Mesendoderm (in vitro differentiated cells): ENCODE results near the gene SOX6.

Experiments
- DNase-seq: peaks from one replicate; pipeline ENCODE4 v3.0.0; 2013
- H2AK5ac ChIP-seq: 2 replicates; pipeline ENCODE4 v1.6.1; 2013; ENCODE audit warnings: low read length, inconsistent platforms
- H2BK120ac ChIP-seq: 2 replicates; pipeline ENCODE4 v1.6.1; 2013; ENCODE audit warnings: low read depth, mild to moderate bottlenecking, low read length, moderate library complexity, mixed read lengths
- H2BK15ac ChIP-seq: replicated peaks from 2 replicates; pipeline ENCODE4 v1.6.1; 2013; ENCODE audit warnings: low read depth, mild to moderate bottlenecking, moderate library complexity
- H2BK5ac ChIP-seq: 2 replicates; pipeline ENCODE4 v1.6.1; 2013; ENCODE audit warnings: low read length, inconsistent platforms
- H3K18ac ChIP-seq: 2 replicates; pipeline ENCODE4 v1.6.1; 2013; ENCODE audit warnings: mild to moderate bottlenecking, low read length, mixed read lengths
- H3K23ac ChIP-seq: one replicate; pipeline ENCODE4 v1.6.1; 2013; ENCODE audit warnings: low read length
- H3K27ac ChIP-seq: 2 replicates; pipeline ENCODE4 v1.5.1; 2013; ENCODE audit warnings: low read depth, mild to moderate bottlenecking, inconsistent platforms, low read length, moderate library complexity
- H3K27me3 ChIP-seq: 2 replicates; pipeline ENCODE4 v1.6.1; 2013; ENCODE audit warnings: low read length, control low read depth, mild to moderate bottlenecking, inconsistent platforms; ENCODE audit not compliant: insufficient read depth, poor library complexity
- H3K36me3 ChIP-seq: 2 replicates; pipeline ENCODE4 v1.6.1; 2013; ENCODE audit warnings: low read length, inconsistent platforms; ENCODE audit not compliant: control insufficient read depth, insufficient read depth
- H3K4ac ChIP-seq: one replicate; pipeline ENCODE4 v1.6.1; 2013; ENCODE audit warnings: low read depth, mild to moderate bottlenecking, low read length, moderate library complexity
- H3K4me1 ChIP-seq: 2 replicates; pipeline ENCODE4 v1.6.1; 2013; ENCODE audit warnings: low read depth, low read length, inconsistent platforms; ENCODE audit not compliant: control insufficient read depth
- H3K4me2 ChIP-seq: 2 replicates; pipeline ENCODE4 v1.6.1; 2013; ENCODE audit warnings: low read length
- H3K4me3 ChIP-seq: 2 replicates; pipeline ENCODE4 v1.5.1; 2013; ENCODE audit warnings: mild to moderate bottlenecking, low read length
- H3K56ac ChIP-seq: one replicate; pipeline ENCODE4 v1.6.1; 2013; ENCODE audit warnings: low read length
- H3K79me1 ChIP-seq: 2 replicates; pipeline ENCODE4 v1.6.1; 2013; ENCODE audit warnings: low read length, inconsistent platforms
- H3K79me2 ChIP-seq: 2 replicates; pipeline ENCODE4 v1.6.1; 2013; ENCODE audit warnings: mild to moderate bottlenecking, low read length; ENCODE audit not compliant: control insufficient read depth, insufficient read depth
- H3K9ac ChIP-seq: 2 replicates; pipeline ENCODE4 v1.6.1; 2013; ENCODE audit warnings: low read length, inconsistent platforms
- H4K5ac ChIP-seq: one replicate; pipeline ENCODE4 v1.6.1; 2013; ENCODE audit warnings: low read length
- H4K8ac ChIP-seq: one replicate; pipeline ENCODE4 v1.6.1; 2013; ENCODE audit warnings: low read depth, mild to moderate bottlenecking, control low read depth, low read length, moderate library complexity
- WGBS: extraction: QIAGEN DNeasy Blood & Tissue Kit; methylation state at CpG from one replicate; pipeline ENCODE4 v1.1.7; 2013; ENCODE audit warnings: low lambda C conversion rate, missing lambda C conversion rate; ENCODE audit not compliant: insufficient coverage; ENCODE audit errors: extremely low coverage; 5-methylcytosine and 5-hydroxymethylcytosine counted together

The SOX6 gene

GRCh38 chr11:16001899-16002426, 354.4 kb downstream of the SOX6 start:
- WGBS: no CpG with 5 or more reads among the region's 4 CpGs
- no peak overlapping the region for H2AK5ac ChIP-seq
- H3K4me1 ChIP-seq: no peaks in the 10 kb centered on the region
- H2BK120ac ChIP-seq: no peak overlapping the region
- H3K79me1 ChIP-seq: no peaks in the 10 kb centered on the region
- H3K27ac ChIP-seq: no peak overlapping the region
- H3K23ac ChIP-seq: no peak overlapping the region
- H2BK15ac ChIP-seq: no peak overlapping the region
- no peak overlapping the region for H3K9ac ChIP-seq
- no peak overlapping the region for H3K4me2 ChIP-seq
- no peak overlapping the region for H3K18ac ChIP-seq
- peak; percentile 22 for DNase-seq
- no peak overlapping the region for H3K56ac ChIP-seq
- no peaks in the 10 kb centered on the region for H3K27me3 ChIP-seq
- no peaks in the 10 kb centered on the region for H3K36me3 ChIP-seq
- no peak overlapping the region for H4K8ac ChIP-seq
- no peak overlapping the region for H2BK5ac ChIP-seq
- H4K5ac ChIP-seq: no peak overlapping the region
- no peaks in the 10 kb centered on the region for H3K79me2 ChIP-seq
- H3K4me3 ChIP-seq: no peak overlapping the region
- no peak overlapping the region for H3K4ac ChIP-seq

- Histone ChIP-seq H3K4ac (no peak overlapping the region), H4K8ac (no peak overlapping the region), H3K4me1 (no peaks in the 10 kb centered on the region), H2AK5ac (no peak overlapping the region), H2BK120ac (no peak overlapping the region), H3K4me2 (no peak overlapping the region), H3K4me3 (no peak overlapping the region), H3K18ac (no peak overlapping the region), H3K79me2 (no peaks in the 10 kb centered on the region), H3K23ac (no peak overlapping the region), H3K79me1 (no peaks in the 10 kb centered on the region), H4K5ac (no peak overlapping the region), H3K27me3 (no peaks in the 10 kb centered on the region), H2BK5ac (no peak overlapping the region), H2BK15ac (no peak overlapping the region), H3K56ac (no peak overlapping the region), H3K27ac (no peak overlapping the region), H3K9ac (no peak overlapping the region), H3K36me3 (no peaks in the 10 kb centered on the region)
- no CpG with 5 or more reads among the region's 4 CpGs for WGBS
- no peak for DNase-seq
Measured at GRCh38 chr11:16001044-16001568, 355.2 kb downstream of the SOX6 start.

GRCh38 chr11:16000065-16000464, 356.3 kb downstream of the SOX6 start:
- no peak for DNase-seq
- Histone ChIP-seq H2BK15ac (no peak overlapping the region), H3K56ac (no peak overlapping the region), H3K27me3 (no peaks in the 10 kb centered on the region), H3K4me1 (no peaks in the 10 kb centered on the region), H3K79me1 (no peaks in the 10 kb centered on the region), H3K23ac (no peak overlapping the region), H3K4me3 (no peak overlapping the region), H2BK120ac (no peak overlapping the region), H3K79me2 (no peaks in the 10 kb centered on the region), H3K18ac (no peak overlapping the region), H2AK5ac (no peak overlapping the region), H3K9ac (no peak overlapping the region), H4K5ac (no peak overlapping the region), H3K4ac (no peak overlapping the region), H4K8ac (no peak overlapping the region), H3K27ac (no peak overlapping the region), H2BK5ac (no peak overlapping the region), H3K4me2 (no peak overlapping the region), H3K36me3 (no peaks in the 10 kb centered on the region)
- no CpG with 5 or more reads among the region's 1 CpG for WGBS

GRCh38 chr11:15993345-15993744, 363.0 kb downstream of the SOX6 start:
- no peak overlapping the region for H3K18ac ChIP-seq
- H2BK120ac ChIP-seq: no peak overlapping the region
- H2BK5ac ChIP-seq: no peak overlapping the region
- H2BK15ac ChIP-seq: no peak overlapping the region
- no peak overlapping the region for H3K4me2 ChIP-seq
- H3K27me3 ChIP-seq: peaks cover 6% of the 10 kb centered on the region
- DNase-seq: no peak
- no peaks in the 10 kb centered on the region for H3K79me1 ChIP-seq
- no peak overlapping the region for H2AK5ac ChIP-seq
- H3K4me3 ChIP-seq: no peak overlapping the region
- H3K4me1 ChIP-seq: no peaks in the 10 kb centered on the region
- H3K79me2 ChIP-seq: no peaks in the 10 kb centered on the region
- no peak overlapping the region for H3K9ac ChIP-seq
- no peak overlapping the region for H3K27ac ChIP-seq
- no peak overlapping the region for H3K56ac ChIP-seq
- H4K5ac ChIP-seq: no peak overlapping the region
- no CpG with 5 or more reads among the region's 4 CpGs for WGBS
- no peak overlapping the region for H3K4ac ChIP-seq
- H4K8ac ChIP-seq: no peak overlapping the region
- H3K36me3 ChIP-seq: no peaks in the 10 kb centered on the region
- H3K23ac ChIP-seq: no peak overlapping the region

- Histone ChIP-seq H3K18ac (no peak overlapping the region), H3K36me3 (no peaks in the 10 kb centered on the region), H4K5ac (no peak overlapping the region), H3K23ac (no peak overlapping the region), H4K8ac (no peak overlapping the region), H3K27ac (no peak overlapping the region), H3K27me3 (peaks cover 6% of the 10 kb centered on the region), H2BK5ac (no peak overlapping the region), H3K79me2 (no peaks in the 10 kb centered on the region), H2BK15ac (no peak overlapping the region), H3K4ac (no peak overlapping the region), H3K79me1 (no peaks in the 10 kb centered on the region), H3K9ac (no peak overlapping the region), H3K56ac (no peak overlapping the region), H2BK120ac (no peak overlapping the region), H2AK5ac (no peak overlapping the region), H3K4me2 (no peak overlapping the region), H3K4me1 (no peaks in the 10 kb centered on the region), H3K4me3 (no peak overlapping the region)
- DNase-seq: no peak
- no CpG with 5 or more reads among the region's 3 CpGs for WGBS
Measured at GRCh38 chr11:15991215-15991614, 365.1 kb downstream of the SOX6 start.

- no peak for DNase-seq
- no peak overlapping the region for H4K5ac ChIP-seq
- no peak overlapping the region for H3K4ac ChIP-seq
- no peak overlapping the region for H3K27ac ChIP-seq
- no peak overlapping the region for H3K4me2 ChIP-seq
- H3K4me3 ChIP-seq: no peak overlapping the region
- no peak overlapping the region for H3K56ac ChIP-seq
- WGBS: no CpG with 5 or more reads among the region's 1 CpG
- no peaks in the 10 kb centered on the region for H3K79me1 ChIP-seq
- no peak overlapping the region for H4K8ac ChIP-seq
- H3K27me3 ChIP-seq: peaks cover 6% of the 10 kb centered on the region
- no peak overlapping the region for H3K23ac ChIP-seq
- H2BK15ac ChIP-seq: no peak overlapping the region
- H3K4me1 ChIP-seq: no peaks in the 10 kb centered on the region
- no peak overlapping the region for H3K9ac ChIP-seq
- no peak overlapping the region for H2BK120ac ChIP-seq
- no peaks in the 10 kb centered on the region for H3K36me3 ChIP-seq
- no peak overlapping the region for H2AK5ac ChIP-seq
- H3K18ac ChIP-seq: no peak overlapping the region
- no peak overlapping the region for H2BK5ac ChIP-seq
- no peaks in the 10 kb centered on the region for H3K79me2 ChIP-seq
Measured at GRCh38 chr11:15989685-15990084, 366.7 kb downstream of the SOX6 start.
